GM12878 (cell line): ENCODE results near the gene ATP12A. TPM values are rescaled to one million over a fixed set of nuclear protein-coding genes. Genes with fewer than 3 reads are reported as not detected.

Experiments used
- ATAC-seq: fragments of 200-7000 bp; cut with Tn5 transposase; 3 replicates; pipeline ENCODE4 v1.9.1; 2020; ENCODE audit warnings: mild to moderate bottlenecking, moderate library complexity
- BruUV-seq: library from RNA; stranded (reverse); fragments of 400-500 nt; replicated peaks from 2 replicates; lab custom pipeline; 2021; lab: Mats Ljungman, UMichigan
- CTCF ChIA-PET: fragments of 300-600 bp; sonication (Branson Sonifier 250); formaldehyde crosslinking; extraction: SDS; loops from one replicate; lab custom pipeline; 2021; ENCODE audit warnings: inconsistent platforms; lab: Yijun Ruan, JAX
- POLR2A ChIA-PET: fragments of 350-600 bp; formaldehyde crosslinking; extraction: SDS; loops from one replicate; lab custom pipeline; 2021; ENCODE audit warnings: inconsistent platforms; lab: Charles Lee
- RAD21 ChIA-PET: fragments of 300-600 bp; sonication (Branson Sonifier 250); formaldehyde crosslinking; loops from one replicate; lab custom pipeline; 2023; ENCODE audit warnings: antibody characterized with exemption; ENCODE audit not compliant: unreplicated experiment; lab: Charles Lee
- SMC1A ChIA-PET: fragments of 300-600 bp; sonication (Branson Sonifier 250); formaldehyde crosslinking; loops from one replicate; lab custom pipeline; 2023; ENCODE audit not compliant: unreplicated experiment, uncharacterized antibody; lab: Charles Lee
- DNase-seq: peaks from one replicate; pipeline ENCODE4 v3.0.0-alpha.2; 2011; ENCODE audit warnings: low read depth, low spot score
- FAIRE-seq: peaks from 3 replicates; lab custom pipeline; 2011; peaks lifted over from hg19 to GRCh38; lab: Jason Lieb, UNC
- H2AFZ ChIP-seq: 2 replicates; pipeline ENCODE4 v1.6.0; 2011; ENCODE audit warnings: low read depth, low read length, control low read depth; ENCODE audit not compliant: control insufficient read depth
- H3K27ac ChIP-seq: 2 replicates; pipeline ENCODE4 v1.5.1; 2011; ENCODE audit warnings: control low read depth; ENCODE audit not compliant: control insufficient read depth, insufficient read depth
- H3K27me3 ChIP-seq, 2 experiments: replicated peaks in 1 of 2; 2 replicates each; pipeline versions ENCODE4 v1.6.0 to v1.6.1; 2011; ENCODE audit warnings: low read length in 1 of 2; ENCODE audit not compliant: control insufficient read depth in 2 of 2, insufficient read depth in 2 of 2
- H3K36me3 ChIP-seq, 2 experiments: 2 replicates each; pipeline ENCODE4 v1.5.1; 2011; ENCODE audit warnings: low read length in 1 of 2; ENCODE audit not compliant: control insufficient read depth in 2 of 2, insufficient read depth in 2 of 2
- H3K4me1 ChIP-seq: 2 replicates; pipeline ENCODE4 v1.6.1; 2011; ENCODE audit warnings: mild to moderate bottlenecking, low read length, moderate library complexity, mixed read lengths; ENCODE audit not compliant: control insufficient read depth, insufficient read depth
- H3K4me2 ChIP-seq: 2 replicates; pipeline ENCODE4 v1.6.0; 2011; ENCODE audit warnings: control low read depth; ENCODE audit not compliant: control insufficient read depth, insufficient read depth
- H3K4me3 ChIP-seq: fragments of 200-600 bp; sonication (generic); 2 replicates; pipeline ENCODE4 v1.5.1; 2016
- H3K79me2 ChIP-seq: 2 replicates; pipeline ENCODE4 v1.6.0; 2011; ENCODE audit warnings: low read length; ENCODE audit not compliant: control insufficient read depth, insufficient read depth
- H3K9ac ChIP-seq: 2 replicates; pipeline ENCODE4 v1.8.0; 2011; ENCODE audit warnings: low read length, control low read depth, mixed read lengths; ENCODE audit not compliant: control insufficient read depth, insufficient read depth
- H3K9me3 ChIP-seq: replicated peaks from 3 replicates; pipeline ENCODE4 v1.5.1; 2011; ENCODE audit warnings: mild to moderate bottlenecking, low read length; ENCODE audit not compliant: control insufficient read depth, insufficient read depth
- H4K20me1 ChIP-seq: 2 replicates; pipeline ENCODE4 v1.6.0; 2011; ENCODE audit not compliant: control insufficient read depth, insufficient read depth
- ATF3 ChIP-seq: IDR thresholded peaks from 2 replicates; pipeline ENCODE4 v1.6.1; 2011; ENCODE audit warnings: low read depth, mild to moderate bottlenecking, low read length, moderate library complexity, borderline replicate concordance; ENCODE audit errors: extremely low read depth
- BHLHE40 ChIP-seq, 2 experiments: fragments of 450-650 bp in 1 of 2; IDR thresholded peaks; 2 replicates each; pipeline ENCODE4 v1.6.1; 2011 to 2017; ENCODE audit warnings: low read depth in 2 of 2, borderline replicate concordance in 1 of 2, improper control_type of control experiment in 1 of 2, low read length in 1 of 2, mild to moderate bottlenecking in 1 of 2
- CHD4 ChIP-seq: fragments of 200-600 bp; sonication (generic); IDR thresholded peaks from 2 replicates; pipeline ENCODE4 v1.6.1; 2016; ENCODE audit warnings: mild to moderate bottlenecking
- EED ChIP-seq: sonication (generic); IDR thresholded peaks from 2 replicates; pipeline ENCODE4 v1.6.1; 2016; ENCODE audit warnings: antibody characterized with exemption, low read depth
- EGR1 ChIP-seq, 2 experiments: IDR thresholded peaks; 1 replicate in 1 of 2; 2 replicates in 1 of 2; pipeline ENCODE4 v1.6.1; 2011 to 2012; ENCODE audit warnings: low read depth in 2 of 2, low read length in 2 of 2, borderline replicate concordance in 1 of 2, mild to moderate bottlenecking in 1 of 2, moderate library complexity in 1 of 2
- ELK1 ChIP-seq: IDR thresholded peaks from 2 replicates; pipeline ENCODE4 v1.6.1; 2012; ENCODE audit warnings: low read depth, low read length, improper control_type of control experiment
- FOXM1 ChIP-seq: IDR thresholded peaks from 2 replicates; pipeline ENCODE4 v1.6.1; 2012; ENCODE audit warnings: low read depth, mild to moderate bottlenecking, inconsistent platforms, low read length, moderate library complexity
- KAT2A ChIP-seq: conservative IDR thresholded peaks from 2 replicates; pipeline ENCODE4 v1.6.1; 2011; ENCODE audit warnings: low read depth, low read length; ENCODE audit not compliant: control insufficient read depth
- KDM1A ChIP-seq: fragments of 200-600 bp; sonication (generic); IDR thresholded peaks from 2 replicates; pipeline ENCODE4 v1.6.1; 2016; ENCODE audit warnings: borderline replicate concordance
- MAX ChIP-seq: IDR thresholded peaks from 2 replicates; pipeline ENCODE4 v1.6.1; 2012; ENCODE audit warnings: low read depth, low read length, improper control_type of control experiment
- RCOR1 ChIP-seq: conservative IDR thresholded peaks from 2 replicates; pipeline ENCODE4 v1.6.1; 2012; ENCODE audit warnings: low read depth, low read length, improper control_type of control experiment
- SKIL ChIP-seq: fragments of 450-650 bp; IDR thresholded peaks from 2 replicates; pipeline ENCODE4 v1.6.1; 2017; ENCODE audit warnings: mild to moderate bottlenecking, low read depth, inconsistent platforms; ENCODE audit not compliant: poor library complexity, severe bottlenecking
- SMAD5 ChIP-seq: IDR thresholded peaks from 2 replicates; pipeline ENCODE4 v1.6.1; 2016; ENCODE audit warnings: antibody characterized with exemption, low read depth
- TCF7 ChIP-seq: IDR thresholded peaks from 2 replicates; pipeline ENCODE4 v1.6.1; 2014; ENCODE audit warnings: antibody characterized with exemption, borderline replicate concordance
- YBX1 ChIP-seq: fragments of 450-650 bp; IDR thresholded peaks from 2 replicates; pipeline ENCODE4 v1.6.1; 2016; ENCODE audit warnings: antibody characterized with exemption
- ZBTB33 ChIP-seq: fragments of 450-650 bp; IDR thresholded peaks from 2 replicates; pipeline ENCODE4 v1.6.1; 2017; ENCODE audit warnings: mild to moderate bottlenecking
- WGBS: methylation state at CpG from one replicate; pipeline ENCODE4 v1.1.6; 2016; ENCODE audit warnings: low lambda C conversion rate; ENCODE audit not compliant: insufficient replicate concordance, insufficient coverage; ENCODE audit errors: missing lambda C conversion rate; 5-methylcytosine and 5-hydroxymethylcytosine counted together
- in situ Hi-C: fragments of 300-500 bp; cut with MboI; formaldehyde crosslinking; loops from 9 replicates; pipeline ENCODE4 v1.14.3; 2018; ENCODE audit warnings: mixed read lengths
- intact Hi-C: fragments of 100-400 bp; cut with micrococcal nuclease; formaldehyde crosslinking; loops from one replicate; pipeline ENCODE4 v1.14.2; 2022; ENCODE audit not compliant: unreplicated experiment
- polyA plus RNA-seq, 11 experiments: library from polyadenylated mRNA; depleted of rRNA in 4 of 11; unstranded in 6 of 11; stranded (reverse) in 5 of 11; fragments of >200 nt; fragmentation: Nextera tagmentation in 4 of 11; fragmentation: Illumina TruSeq in 1 of 11; extraction: Ambion mirVana in 4 of 11; extraction: Trizol in 1 of 11; gene quantifications; 1 replicate in 1 of 11; 2 replicates in 10 of 11; pipeline versions ENCODE4 v1.2.1 to v1.2.3, GENCODE V29; 2011 to 2016; ENCODE audit warnings: inconsistent platforms in 2 of 11, missing spikeins in 2 of 11, low read depth in 1 of 11
- total RNA-seq, 4 experiments: library from RNA; depleted of rRNA in 3 of 4; stranded (reverse); fragments of >200 nt in 3 of 4; fragmentation: Illumina TruSeq in 1 of 4; extraction: Trizol in 1 of 4; gene quantifications; 2 replicates each; pipeline versions ENCODE4 v1.2.1 to v1.2.3, GENCODE V29; 2013 to 2021

The ATP12A gene
- total and polyA plus RNA-seq, 10 of the 15 experiments (the other 5 are each of a cell fraction or from before 2014, with no cell fraction given), result 0.02 to 0.08 (median 0.04) TPM; not detected in 6

GRCh38 chr13:24649688-24650043, 30.5 kb upstream of the ATP12A start:
- TF ChIP-seq ELK1 (no peak), BHLHE40 (IDR thresholded peaks at IDR 0.05; ENCODE audit: borderline replicate concordance in 1 of 2, low read depth in 2 of 2, low read length in 1 of 2) (no peak), KAT2A (no peak), FOXM1 (no peak), ZBTB33 (no peak), YBX1 (no peak), ATF3 (no peak), EED (no peak), CHD4 (no peak), EGR1 (IDR thresholded peaks at IDR 0.05; ENCODE audit: borderline replicate concordance in 1 of 2, low read depth in 2 of 2, low read length in 2 of 2) (no peak), RCOR1 (no peak), TCF7 (no peak), SMAD5 (no peak), KDM1A (no peak), MAX (no peak), SKIL (no peak)
- 16% methylated on average over 2 of the region's 2 CpGs for WGBS
- ATAC-seq, result no peak; the same call in 1 of the 3 replicates
- Histone ChIP-seq H3K27me3 (no peaks in the 10 kb centered on the region), H3K9ac (no peak overlapping the region), H3K4me2 (peak overlapping the region; percentile 13; the same call in 1 of the 2 replicates), H3K4me3 (no peak overlapping the region), H3K27ac (no peak overlapping the region; the same call in 1 of the 2 replicates), H3K36me3 (no peaks in the 10 kb centered on the region), H2AFZ (peak overlapping the region; percentile 3), H3K4me1 (peaks cover 9% of the 10 kb centered on the region; the same call in 1 of the 2 replicates), H4K20me1 (no peaks in the 10 kb centered on the region), H3K9me3 (no peaks in the 10 kb centered on the region), H3K79me2 (no peaks in the 10 kb centered on the region)
- ChIA-PET CTCF (no interaction called here), POLR2A (no interaction called here), RAD21 (no interaction called here), SMC1A (no interaction called here)
- intact Hi-C loops, result no loop called here
- no TSS peak for BruUV-seq
- in situ Hi-C loops, result no loop called here
- DNase-seq, result no peak
- no peak for FAIRE-seq
